T-cell (primary cell): ENCODE results near the gene ZFP3. TPM values are rescaled to one million over a fixed set of nuclear protein-coding genes. Genes with fewer than 3 reads are reported as not detected.
"Not testable (repeated sequence)": the region's sequence is repeated elsewhere in the genome, so short reads cannot be mapped to it uniquely, and the experiment has no call there.

Experiments
- ATAC-seq, 4 experiments: fragments of 200-7000 bp in 3 of 4; fragments of 150-1000 bp in 1 of 4; cut with Tn5 transposase; replicated peaks in 1 of 4; 1 replicate in 3 of 4; 2 replicates in 1 of 4; pipeline ENCODE4 v1.10.0; 2021; ENCODE audit warnings: moderate library complexity in 3 of 4, mild to moderate bottlenecking in 2 of 4, moderate number of reproducible peaks in 1 of 4
- CTCF ChIA-PET, 2 donors: fragments of 300-600 bp; sonication (Branson Sonifier 250); formaldehyde crosslinking; loops; one replicate each; lab custom pipeline; 2022; ENCODE audit warnings: antibody characterized with exemption in 2 of 2; lab: Charles Lee
- POLR2A ChIA-PET, 2 donors: fragments of 300-600 bp; sonication (Branson Sonifier 250); formaldehyde crosslinking; loops; one replicate each; lab custom pipeline; 2022; ENCODE audit warnings: antibody characterized with exemption in 2 of 2; lab: Charles Lee
- DNase-seq, 35 experiments: peaks; one replicate each; pipeline versions ENCODE4 v3.0.0 to v3.0.0-alpha.2; 2013 to 2023
- H3K27ac ChIP-seq: one replicate; pipeline ENCODE4 v1.5.1; 2013; ENCODE audit warnings: low read length
- H3K27me3 ChIP-seq, 2 experiments: replicated peaks in 1 of 2; 1 replicate in 1 of 2; 2 replicates in 1 of 2; pipeline versions ENCODE4 v1.6.1 to v1.7.0; 2013; ENCODE audit warnings: low read length in 1 of 2, mixed read lengths in 1 of 2; ENCODE audit not compliant: control insufficient read depth in 2 of 2, insufficient read depth in 2 of 2; ENCODE audit errors: extremely low read depth in 1 of 2
- H3K36me3 ChIP-seq, 2 donors: 1 replicate in 1 of 2; 2 replicates in 1 of 2; pipeline versions ENCODE4 v1.6.1 to v1.7.0; 2013; ENCODE audit warnings: low read length in 1 of 2; ENCODE audit not compliant: control insufficient read depth in 2 of 2, insufficient read depth in 1 of 2; ENCODE audit errors: extremely low read depth in 1 of 2
- H3K4me1 ChIP-seq, 2 experiments: 1 replicate in 1 of 2; 2 replicates in 1 of 2; pipeline versions ENCODE4 v1.6.1 to v1.7.0; 2013; ENCODE audit warnings: low read length in 2 of 2, mixed read lengths in 1 of 2; ENCODE audit not compliant: insufficient read depth in 2 of 2, control insufficient read depth in 1 of 2; ENCODE audit errors: extremely low read depth in 1 of 2
- H3K4me3 ChIP-seq, 2 donors: 1 replicate in 1 of 2; 2 replicates in 1 of 2; pipeline versions ENCODE4 v1.5.1 to v1.7.0; 2013; ENCODE audit warnings: mild to moderate bottlenecking in 2 of 2, low read length in 1 of 2, moderate library complexity in 1 of 2; ENCODE audit not compliant: control insufficient read depth in 1 of 2; ENCODE audit errors: extremely low read depth in 1 of 2
- H3K9me3 ChIP-seq: 2 replicates; pipeline ENCODE4 v1.7.0; 2013
- H3K27ac Mint-ChIP-seq, 2 donors: one replicate each; pipeline ENCODE4 v1.8.0; 2020 to 2021; ENCODE audit warnings: mild to moderate bottlenecking in 2 of 2, mixed read lengths in 2 of 2
- H3K27me3 Mint-ChIP-seq, 2 donors: one replicate each; pipeline ENCODE4 v1.8.0; 2021 to 2022; ENCODE audit warnings: mixed read lengths in 2 of 2
- H3K36me3 Mint-ChIP-seq: one replicate; pipeline ENCODE4 v1.8.0; 2021; ENCODE audit warnings: mixed read lengths
- H3K4me1 Mint-ChIP-seq, 3 donors: one replicate each; pipeline ENCODE4 v1.8.0; 2020 to 2022; ENCODE audit warnings: mixed read lengths in 3 of 3, mild to moderate bottlenecking in 1 of 3
- H3K4me3 Mint-ChIP-seq, 3 donors: one replicate each; pipeline ENCODE4 v1.8.0; 2020 to 2022; ENCODE audit warnings: mild to moderate bottlenecking in 3 of 3, mixed read lengths in 3 of 3, moderate library complexity in 3 of 3
- H3K9me3 Mint-ChIP-seq, 3 donors: one replicate each; pipeline ENCODE4 v1.8.0; 2020 to 2022; ENCODE audit warnings: mixed read lengths in 3 of 3
- WGBS: methylation state at CpG from one replicate; pipeline ENCODE4 v1.1.5; 2013; ENCODE audit warnings: missing lambda C conversion rate; ENCODE audit not compliant: insufficient coverage; 5-methylcytosine and 5-hydroxymethylcytosine counted together
- total RNA-seq, 35 experiments: library from RNA in 6 of 35; stranded (reverse) in 6 of 35; fragments of 120-200 nt in 1 of 35; gene quantifications; one replicate each; pipeline versions ENCODE4 v1.2.1 to v1.2.4 and lab custom pipeline; 2013 to 2026

Gene ZFP3
- total RNA-seq, 5 donors from 2014 or later (not counting 1 experiment from before 2014, with no cell fraction given), result 3.3 to 10.4 (median 8.5) TPM

DNA sequence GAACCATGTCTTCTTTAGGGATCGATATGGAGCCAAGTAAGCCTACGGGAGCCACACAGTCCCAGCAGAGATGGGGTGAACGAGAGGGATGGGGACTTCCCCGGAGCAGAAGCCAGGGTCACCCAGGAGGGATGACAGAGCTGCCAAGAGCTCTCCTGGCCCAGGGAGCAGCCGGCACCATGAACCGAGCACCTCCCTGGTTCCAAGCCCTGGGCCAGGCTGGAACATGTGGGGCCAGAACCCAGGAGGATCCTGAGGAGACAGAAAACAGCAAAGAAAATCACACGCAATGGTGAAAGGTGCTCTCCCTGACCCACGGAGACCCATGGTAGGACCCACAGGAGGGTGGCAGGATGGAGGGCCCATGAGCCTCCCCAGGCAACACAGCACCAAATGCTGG lies 55.7 kb downstream of the ZFP3 start:
- ATAC-seq, H3K4me1 Mint-ChIP-seq, H3K4me3 Mint-ChIP-seq, H3K4me1 ChIP-seq, H3K36me3 Mint-ChIP-seq, H3K27me3 Mint-ChIP-seq, H3K9me3 ChIP-seq, H3K9me3 Mint-ChIP-seq, POLR2A ChIA-PET, H3K27ac Mint-ChIP-seq, H3K4me3 ChIP-seq, CTCF ChIA-PET, H3K36me3 ChIP-seq, H3K27ac ChIP-seq: not testable (repeated sequence)
- WGBS, result 90% methylated on average over 8 of the region's 8 CpGs
- peak in 1 of 35 experiments; percentile 0 for DNase-seq
- H3K27me3 ChIP-seq, result peaks cover 0 to 27% of the 10 kb centered on the region in 2 experiments

DNA sequence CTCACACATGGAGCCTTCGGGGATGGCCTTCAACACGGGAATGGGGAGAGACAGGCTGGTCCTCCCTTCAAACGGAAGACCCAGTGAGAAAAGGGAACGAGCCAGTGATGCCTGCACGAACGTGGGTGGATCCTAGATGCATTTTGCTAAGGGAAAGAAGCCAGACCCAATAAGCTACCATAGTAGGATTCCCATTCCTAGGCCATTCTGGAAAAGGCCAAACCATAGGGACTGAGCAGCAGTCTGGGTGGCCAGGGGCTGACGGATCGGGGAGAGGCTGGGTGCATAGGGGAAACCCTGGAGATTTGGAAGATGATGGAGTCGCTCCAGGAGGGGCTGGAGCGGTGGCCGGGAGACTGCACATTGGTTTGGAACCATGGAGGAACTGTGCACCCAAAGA lies 56.3 kb downstream of the ZFP3 start:
- ATAC-seq, H3K36me3 Mint-ChIP-seq, H3K27ac Mint-ChIP-seq, POLR2A ChIA-PET, H3K36me3 ChIP-seq, H3K27me3 Mint-ChIP-seq, H3K4me1 ChIP-seq, H3K4me1 Mint-ChIP-seq, H3K27ac ChIP-seq, H3K9me3 Mint-ChIP-seq, H3K4me3 ChIP-seq, H3K9me3 ChIP-seq, H3K4me3 Mint-ChIP-seq: not testable (repeated sequence)
- peaks cover 0 to 24% of the 10 kb centered on the region in 2 experiments for H3K27me3 ChIP-seq
- 88% methylated on average over 10 of the region's 11 CpGs for WGBS
- DNase-seq, result peak in 1 of 35 experiments; percentile 0
- CTCF ChIA-PET, result interaction anchor here in 1 of 2 donors (0.6 kb wide), 1 partner anchor 38 kb away, joined by 4 read pairs; no protein-coding TSS in a partner anchor

- H3K27ac ChIP-seq, H3K27me3 Mint-ChIP-seq, H3K4me1 Mint-ChIP-seq, H3K27ac Mint-ChIP-seq, H3K4me1 ChIP-seq, ATAC-seq, H3K4me3 ChIP-seq, H3K4me3 Mint-ChIP-seq, H3K9me3 ChIP-seq, DNase-seq, H3K36me3 Mint-ChIP-seq, H3K36me3 ChIP-seq, H3K9me3 Mint-ChIP-seq, POLR2A ChIA-PET: not testable (repeated sequence)
- CTCF ChIA-PET, result interaction anchor here in 1 of 2 donors (0.6 kb wide), 1 partner anchor 37 kb away, joined by 4 read pairs; no protein-coding TSS in a partner anchor
- peaks cover 0 to 20% of the 10 kb centered on the region in 2 experiments for H3K27me3 ChIP-seq
- 81% methylated on average over 3 of the region's 8 CpGs for WGBS
Measured at GRCh38 chr17:5135131-5135712, 57.0 kb downstream of the ZFP3 start.

GRCh38 chr17:5135726-5136579 lies 57.7 kb downstream of the ZFP3 start:
- Histone ChIP-seq H3K36me3 (no peaks in the 10 kb centered on the region), H3K4me1 (no peaks in the 10 kb centered on the region), H3K27me3 (peaks cover 0 to 19% of the 10 kb centered on the region in 2 experiments), H3K27ac (no peak overlapping the region), H3K9me3 (no peaks in the 10 kb centered on the region), H3K4me3 (no peak overlapping the region)
- Mint-ChIP-seq H3K36me3 (no peaks in the 10 kb centered on the region), H3K9me3 (no peaks in the 10 kb centered on the region), H3K4me3 (no peak overlapping the region), H3K4me1 (no peaks in the 10 kb centered on the region), H3K27ac (no peak overlapping the region), H3K27me3 (no peaks in the 10 kb centered on the region)
- CTCF ChIA-PET, result no interaction called here
- ATAC-seq, result no peak
- POLR2A ChIA-PET, result no interaction called here
- WGBS, result 79% methylated on average over 12 of the region's 14 CpGs
- DNase-seq, result no peak

GRCh38 chr17:5136580-5137412 lies 58.5 kb downstream of the ZFP3 start:
- not testable (repeated sequence) for ATAC-seq, H3K27ac Mint-ChIP-seq

DNA sequence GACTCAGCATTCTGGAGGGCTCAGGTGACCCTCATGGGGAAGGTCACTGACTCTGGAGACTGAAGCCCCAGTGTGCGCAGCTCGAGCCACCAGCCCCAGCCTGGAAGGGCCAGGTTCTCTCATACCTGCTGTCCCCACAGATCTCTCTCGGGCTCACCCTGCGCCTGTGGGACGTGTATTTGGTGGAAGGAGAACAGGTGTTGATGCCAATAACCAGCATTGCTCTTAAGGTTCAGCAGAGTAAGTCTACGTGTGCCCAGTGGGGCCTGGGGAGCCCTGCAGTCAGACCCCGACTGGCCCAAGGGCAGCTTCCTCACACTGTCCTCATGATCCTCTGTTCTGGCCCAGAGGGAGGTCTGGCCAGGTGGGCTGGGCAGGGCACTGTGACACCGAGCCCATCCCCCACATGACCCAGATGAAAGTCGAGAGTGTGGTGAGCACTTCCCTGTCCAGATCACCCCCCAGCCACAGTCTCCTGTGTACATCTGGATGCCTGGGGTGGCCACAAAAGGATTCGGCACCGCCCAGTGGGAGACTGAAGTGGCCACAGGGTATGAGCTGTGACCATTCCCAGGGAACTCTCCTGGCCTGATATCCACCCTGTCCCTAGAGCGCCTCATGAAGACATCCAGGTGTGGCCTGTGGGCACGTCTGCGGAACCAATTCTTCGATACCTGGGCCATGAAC lies 59.4 kb downstream of the ZFP3 start:
- H3K9me3 ChIP-seq, H3K36me3 Mint-ChIP-seq, H3K27ac Mint-ChIP-seq, H3K4me1 Mint-ChIP-seq, POLR2A ChIA-PET, H3K4me1 ChIP-seq, H3K9me3 Mint-ChIP-seq, H3K4me3 ChIP-seq, H3K36me3 ChIP-seq, H3K27ac ChIP-seq, H3K4me3 Mint-ChIP-seq, DNase-seq, H3K27me3 ChIP-seq, CTCF ChIA-PET, H3K27me3 Mint-ChIP-seq, ATAC-seq: not testable (repeated sequence)
- 83% methylated on average over 9 of the region's 15 CpGs for WGBS

More at GRCh38 chr17:5136580-5137412, 58.5 kb downstream of the ZFP3 start:
- H3K36me3 ChIP-seq, H3K27me3 Mint-ChIP-seq, H3K4me3 ChIP-seq, CTCF ChIA-PET, H3K4me1 Mint-ChIP-seq, POLR2A ChIA-PET, H3K4me1 ChIP-seq, H3K4me3 Mint-ChIP-seq, H3K9me3 ChIP-seq, DNase-seq, H3K27ac ChIP-seq, H3K36me3 Mint-ChIP-seq, H3K9me3 Mint-ChIP-seq: not testable (repeated sequence)
- peaks cover 0 to 14% of the 10 kb centered on the region in 2 experiments for H3K27me3 ChIP-seq
- WGBS, result 90% methylated on average over 12 of the region's 14 CpGs
